H1 (cell line): Measurements from ENCODE around the gene IFT122. TPM values are rescaled to one million over a fixed set of nuclear protein-coding genes. Genes with fewer than 3 reads are reported as not detected.

Experiments
- CTCF ChIA-PET: fragments of 300-600 bp; sonication (Branson Sonifier 250); formaldehyde crosslinking; loops from one replicate; lab custom pipeline; 2021; ENCODE audit not compliant: partially characterized antibody; lab: Charles Lee
- POLR2A ChIA-PET: fragments of 300-600 bp; sonication (Branson Sonifier 250); formaldehyde crosslinking; loops from one replicate; lab custom pipeline; 2021; ENCODE audit warnings: inconsistent platforms; ENCODE audit not compliant: partially characterized antibody; lab: Charles Lee
- DNase-seq, 2 experiments: peaks; one replicate each; pipeline versions ENCODE4 v3.0.0 to v3.0.0-alpha.2; 2010 to 2022; ENCODE audit warnings: low spot score in 2 of 2, low read depth in 1 of 2, mixed read lengths in 1 of 2
- FAIRE-seq: peaks from 2 replicates; lab custom pipeline; 2011; peaks lifted over from hg19 to GRCh38; lab: Jason Lieb, UNC
- H2AFZ ChIP-seq: 2 replicates; pipeline ENCODE4 v1.8.1; 2012; ENCODE audit warnings: low read length, inconsistent platforms
- H2AK5ac ChIP-seq: 2 replicates; pipeline ENCODE4 v1.6.1; 2013; ENCODE audit warnings: low read depth, low read length
- H2BK120ac ChIP-seq: replicated peaks from 2 replicates; pipeline ENCODE3; 2013; ENCODE audit warnings: low read depth, low read length, inconsistent platforms
- H2BK12ac ChIP-seq: 2 replicates; pipeline ENCODE4 v1.6.1; 2013; ENCODE audit warnings: low read depth, low read length
- H2BK15ac ChIP-seq: 2 replicates; pipeline ENCODE4 v1.6.1; 2013; ENCODE audit warnings: low read length
- H2BK20ac ChIP-seq: 2 replicates; pipeline ENCODE4 v1.6.1; 2013; ENCODE audit warnings: low read length
- H2BK5ac ChIP-seq: 2 replicates; pipeline ENCODE4 v1.6.1; 2013; ENCODE audit warnings: low read depth, low read length
- H3K14ac ChIP-seq: 2 replicates; pipeline ENCODE4 v1.6.1; 2013; ENCODE audit warnings: inconsistent platforms; ENCODE audit not compliant: insufficient read length
- H3K18ac ChIP-seq: 2 replicates; pipeline ENCODE4 v1.6.1; 2013; ENCODE audit warnings: low read length; ENCODE audit errors: extremely low read depth
- H3K23ac ChIP-seq: 2 replicates; pipeline ENCODE4 v1.6.1; 2013; ENCODE audit warnings: inconsistent platforms; ENCODE audit not compliant: insufficient read length
- H3K23me2 ChIP-seq: 2 replicates; pipeline ENCODE4 v1.6.1; 2013; ENCODE audit warnings: low read depth, low read length
- H3K27ac ChIP-seq: 2 replicates; pipeline ENCODE4 v1.6.1; 2011; ENCODE audit warnings: low read depth, low read length, inconsistent platforms
- H3K27me3 ChIP-seq, 4 experiments: replicated peaks in 1 of 4; 1 replicate in 1 of 4; 2 replicates in 3 of 4; pipeline versions ENCODE4 v1.6.1 to v1.8.1; 2011 to 2013; ENCODE audit warnings: low read length in 3 of 4, mild to moderate bottlenecking in 3 of 4, inconsistent platforms in 2 of 4, mixed read lengths in 2 of 4, moderate library complexity in 1 of 4; ENCODE audit not compliant: control insufficient read depth in 3 of 4, insufficient read depth in 3 of 4; ENCODE audit errors: extremely low read depth in 1 of 4
- H3K36me3 ChIP-seq, 4 experiments: 2 replicates each; pipeline versions ENCODE4 v1.6.1 to v1.8.1; 2011 to 2013; ENCODE audit warnings: mild to moderate bottlenecking in 4 of 4, low read length in 3 of 4, moderate library complexity in 2 of 4, control low read depth in 1 of 4, inconsistent platforms in 1 of 4; ENCODE audit not compliant: insufficient read depth in 4 of 4, control insufficient read depth in 2 of 4
- H3K4ac ChIP-seq: replicated peaks from 2 replicates; pipeline ENCODE3; 2013; ENCODE audit warnings: low read length, low read depth, mixed read lengths, inconsistent platforms; ENCODE audit not compliant: insufficient read length
- H3K4me1 ChIP-seq, 4 experiments: replicated peaks in 1 of 4; 1 replicate in 1 of 4; 2 replicates in 3 of 4; pipeline versions ENCODE4 v1.6.1 to v1.8.1; 2011 to 2013; ENCODE audit warnings: low read length in 3 of 4, inconsistent platforms in 2 of 4, mixed read lengths in 1 of 4; ENCODE audit not compliant: insufficient read depth in 4 of 4, control insufficient read depth in 3 of 4
- H3K4me2 ChIP-seq, 2 experiments: 2 replicates each; pipeline versions ENCODE4 v1.6.1 to v1.8.1; 2011 to 2013; ENCODE audit warnings: low read depth in 2 of 2, low read length in 2 of 2, control low read depth in 1 of 2, inconsistent platforms in 1 of 2, mild to moderate bottlenecking in 1 of 2; ENCODE audit not compliant: insufficient read depth in 1 of 2
- H3K4me3 ChIP-seq, 4 experiments: fragments of 200-600, 300-600 bp in 1 of 4; sonication (generic), shearing (Covaris generic), sonication (Bioruptor Twin) in 1 of 4; 2 replicates each; pipeline versions ENCODE4 v1.5.1 to v1.8.1; 2011 to 2016; ENCODE audit warnings: low read length in 4 of 4, low read depth in 3 of 4, control low read depth in 2 of 4, inconsistent platforms in 2 of 4, mild to moderate bottlenecking in 2 of 4, mixed read lengths in 1 of 4, moderate library complexity in 1 of 4; ENCODE audit not compliant: insufficient read depth in 2 of 4; ENCODE audit errors: extremely low read depth in 1 of 4
- H3K56ac ChIP-seq: replicated peaks from 2 replicates; pipeline ENCODE3; 2013; ENCODE audit warnings: low read depth, mild to moderate bottlenecking, mixed read lengths, low read length, inconsistent platforms; ENCODE audit not compliant: insufficient read length
- H3K79me1 ChIP-seq: 2 replicates; pipeline ENCODE4 v1.6.1; 2013; ENCODE audit warnings: low read depth, low read length, control low read depth
- H3K79me2 ChIP-seq, 2 experiments: 2 replicates each; pipeline versions ENCODE4 v1.6.1 to v1.8.1; 2012 to 2013; ENCODE audit warnings: low read length in 2 of 2, mild to moderate bottlenecking in 2 of 2, inconsistent platforms in 1 of 2; ENCODE audit not compliant: insufficient read depth in 2 of 2, control insufficient read depth in 1 of 2
- H3K9ac ChIP-seq, 4 experiments: replicated peaks in 1 of 4; 1 replicate in 1 of 4; 2 replicates in 3 of 4; pipeline versions ENCODE4 v1.6.1 to v1.8.1; 2011 to 2013; ENCODE audit warnings: low read depth in 3 of 4, low read length in 3 of 4, control low read depth in 2 of 4, mild to moderate bottlenecking in 2 of 4, moderate library complexity in 2 of 4, inconsistent platforms in 1 of 4; ENCODE audit errors: extremely low read depth in 1 of 4
- H3K9me3 ChIP-seq, 2 experiments: 2 replicates each; pipeline versions ENCODE4 v1.6.1 to v1.8.1; 2012 to 2013; ENCODE audit warnings: mild to moderate bottlenecking in 2 of 2, moderate library complexity in 2 of 2, control low read depth in 1 of 2, inconsistent platforms in 1 of 2, low read depth in 1 of 2, low read length in 1 of 2, mixed read lengths in 1 of 2; ENCODE audit not compliant: insufficient read depth in 2 of 2
- H4K20me1 ChIP-seq, 2 experiments: replicated peaks in 1 of 2; 2 replicates each; pipeline versions ENCODE3 to v1.8.1; 2011 to 2013; ENCODE audit warnings: inconsistent platforms in 2 of 2, low read length in 2 of 2, mild to moderate bottlenecking in 1 of 2; ENCODE audit not compliant: insufficient read depth in 2 of 2, control insufficient read depth in 1 of 2
- H4K5ac ChIP-seq: 2 replicates; pipeline ENCODE4 v1.6.1; 2013; ENCODE audit warnings: low read length, low read depth, mixed read lengths, inconsistent platforms; ENCODE audit not compliant: insufficient read length
- H4K8ac ChIP-seq: 2 replicates; pipeline ENCODE4 v1.8.0; 2013; ENCODE audit warnings: mild to moderate bottlenecking, moderate library complexity, low read length, inconsistent platforms; ENCODE audit not compliant: insufficient read depth; ENCODE audit errors: extremely low read depth
- H4K91ac ChIP-seq: replicated peaks from 2 replicates; pipeline ENCODE3; 2013; ENCODE audit warnings: low read length, mixed read lengths, inconsistent platforms; ENCODE audit not compliant: insufficient read length
- CBX8 ChIP-seq: fragments of 300-800, 300-1000 bp; sonication (generic); IDR thresholded peaks from 2 replicates; pipeline ENCODE4 v1.7.1; 2016; ENCODE audit warnings: low read depth, low read length, borderline replicate concordance
- RBBP5 ChIP-seq: IDR thresholded peaks from 2 replicates; pipeline ENCODE4 v1.7.1; 2012; ENCODE audit warnings: low read depth, mild to moderate bottlenecking, inconsistent platforms, low read length, moderate library complexity, borderline replicate concordance
- SUZ12 ChIP-seq: fragments of 200-600 bp; sonication (generic); IDR thresholded peaks from 2 replicates; pipeline ENCODE4 v1.6.1; 2012; ENCODE audit warnings: mild to moderate bottlenecking, inconsistent platforms, low read length, moderate library complexity, mixed read lengths
- WGBS, 2 experiments: shearing (Covaris generic) in 1 of 2; methylation state at CpG; one replicate each; pipeline versions ENCODE4 v1.1.6 to v1.1.7; 2013 to 2015; ENCODE audit warnings: low lambda C conversion rate in 2 of 2, mixed read lengths in 2 of 2, inconsistent platforms in 1 of 2, low coverage in 1 of 2, missing lambda C conversion rate in 1 of 2; ENCODE audit not compliant: insufficient replicate concordance in 2 of 2, insufficient coverage in 1 of 2, insufficient read length in 1 of 2; ENCODE audit errors: extremely low coverage in 1 of 2, missing lambda C conversion rate in 1 of 2; 5-methylcytosine and 5-hydroxymethylcytosine counted together
- polyA plus RNA-seq, 7 experiments: library from polyadenylated mRNA; depleted of rRNA in 3 of 7; stranded (reverse) in 5 of 7; unstranded in 2 of 7; fragments of >200 nt in 5 of 7; fragments of 200-250 nt in 2 of 7; gene quantifications; 1 replicate in 5 of 7; 2 replicates in 1 of 7; 4 replicates in 1 of 7; pipeline versions ENCODE4 v1.2.1 to v1.2.3, GENCODE V29; 2011 to 2013; ENCODE audit warnings: missing spikeins in 2 of 7, mixed read lengths in 2 of 7
- total RNA-seq: library from RNA; stranded (reverse); fragmentation: NEBNext Ultra II Directional; extraction: Animal tissue kit (Norgen Biotek cat#: 25700); gene quantifications from 2 replicates; pipeline ENCODE4 v1.2.1, GENCODE V29; 2021
- TF ChIP-seq, protein P1 (sequence below): IDR thresholded peaks from 2 replicates; pipeline ENCODE4 v1.6.1; 2012; ENCODE audit warnings: inconsistent platforms

Gene IFT122
- total and polyA plus RNA-seq, 2 of the 8 experiments (the other 6 are each of a cell fraction or from before 2014, with no cell fraction given) = 23.7 to 25.1 TPM

GRCh38 chr3:129548104-129548965, 108.3 kb downstream of the IFT122 start:
- CTCF ChIA-PET = interaction anchor here (1.5 to 1.6 kb wide), 4 partner anchors 8 to 58 kb away, joined by 3 to 4 read pairs (median 4); no protein-coding TSS in a partner anchor

More at GRCh38 chr3:129548104-129548965, 108.3 kb downstream of the IFT122 start:
- no peak overlapping the region for H2AFZ ChIP-seq
- H2AK5ac ChIP-seq = no peak overlapping the region
- no peak overlapping the region for H3K4me3 ChIP-seq
- no peak overlapping the region for H3K23ac ChIP-seq
- peak overlapping the region; percentile 56 for H4K91ac ChIP-seq
- H4K8ac ChIP-seq = no peak overlapping the region
- no peak overlapping the region for H2BK20ac ChIP-seq
- H2BK5ac ChIP-seq = no peak overlapping the region
- H3K14ac ChIP-seq = no peak overlapping the region
- H3K56ac ChIP-seq = no peak overlapping the region
- no peak overlapping the region for H3K4ac ChIP-seq
- H4K5ac ChIP-seq = no peak overlapping the region
- H3K23me2 ChIP-seq = no peaks in the 10 kb centered on the region; the same call in 1 of the 2 replicates
- H3K18ac ChIP-seq = no peak overlapping the region
- H3K9me3 ChIP-seq = no peaks in the 10 kb centered on the region
- H3K4me2 ChIP-seq = no peak overlapping the region
- no peaks in the 10 kb centered on the region for H3K79me1 ChIP-seq
- WGBS, 2 experiments = 88% methylated on average over 15 of the region's 19 CpGs; no CpG with 5 or more reads in 1 of the 2 experiments
- H3K79me2 ChIP-seq = no peaks in the 10 kb centered on the region
- H2BK120ac ChIP-seq = no peak overlapping the region
- H3K36me3 ChIP-seq = no peaks in the 10 kb centered on the region
- peaks cover 3 to 17% (median 7%) of the 10 kb centered on the region in 4 experiments for H3K4me1 ChIP-seq
- H2BK15ac ChIP-seq = peak overlapping the region; percentile 10; the same call in 1 of the 2 replicates
- no peak for TF ChIP-seq RBBP5
- no peak for TF ChIP-seq SUZ12
- no peak for TF ChIP-seq CBX8
- TF ChIP-seq, protein P1, sequence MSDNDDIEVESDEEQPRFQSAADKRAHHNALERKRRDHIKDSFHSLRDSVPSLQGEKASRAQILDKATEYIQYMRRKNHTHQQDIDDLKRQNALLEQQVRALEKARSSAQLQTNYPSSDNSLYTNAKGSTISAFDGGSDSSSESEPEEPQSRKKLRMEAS = no peak
- no peak overlapping the region for H3K9ac ChIP-seq
- H3K27me3 ChIP-seq = no peaks in the 10 kb centered on the region
- no peak overlapping the region for H3K27ac ChIP-seq
- FAIRE-seq = no peak
- no peak overlapping the region for H2BK12ac ChIP-seq
- H4K20me1 ChIP-seq = no peaks in the 10 kb centered on the region
- POLR2A ChIA-PET = no interaction called here
- no peak for DNase-seq
